GM12874 (cell line): Measurements from ENCODE around the gene FRMD3.

Source experiments
- TF ChIP-seq, protein P1 (sequence below): IDR thresholded peaks from 2 replicates; pipeline ENCODE4 v1.5.1; 2011; ENCODE audit warnings: low read depth, mild to moderate bottlenecking, control low read depth, low read length, moderate library complexity; ENCODE audit not compliant: insufficient read depth

The FRMD3 gene

GRCh38 chr9:83424831-83425230, 113.4 kb downstream of the FRMD3 start:
- TF ChIP-seq, protein P1, sequence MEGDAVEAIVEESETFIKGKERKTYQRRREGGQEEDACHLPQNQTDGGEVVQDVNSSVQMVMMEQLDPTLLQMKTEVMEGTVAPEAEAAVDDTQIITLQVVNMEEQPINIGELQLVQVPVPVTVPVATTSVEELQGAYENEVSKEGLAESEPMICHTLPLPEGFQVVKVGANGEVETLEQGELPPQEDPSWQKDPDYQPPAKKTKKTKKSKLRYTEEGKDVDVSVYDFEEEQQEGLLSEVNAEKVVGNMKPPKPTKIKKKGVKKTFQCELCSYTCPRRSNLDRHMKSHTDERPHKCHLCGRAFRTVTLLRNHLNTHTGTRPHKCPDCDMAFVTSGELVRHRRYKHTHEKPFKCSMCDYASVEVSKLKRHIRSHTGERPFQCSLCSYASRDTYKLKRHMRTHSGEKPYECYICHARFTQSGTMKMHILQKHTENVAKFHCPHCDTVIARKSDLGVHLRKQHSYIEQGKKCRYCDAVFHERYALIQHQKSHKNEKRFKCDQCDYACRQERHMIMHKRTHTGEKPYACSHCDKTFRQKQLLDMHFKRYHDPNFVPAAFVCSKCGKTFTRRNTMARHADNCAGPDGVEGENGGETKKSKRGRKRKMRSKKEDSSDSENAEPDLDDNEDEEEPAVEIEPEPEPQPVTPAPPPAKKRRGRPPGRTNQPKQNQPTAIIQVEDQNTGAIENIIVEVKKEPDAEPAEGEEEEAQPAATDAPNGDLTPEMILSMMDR = no peak

DNA sequence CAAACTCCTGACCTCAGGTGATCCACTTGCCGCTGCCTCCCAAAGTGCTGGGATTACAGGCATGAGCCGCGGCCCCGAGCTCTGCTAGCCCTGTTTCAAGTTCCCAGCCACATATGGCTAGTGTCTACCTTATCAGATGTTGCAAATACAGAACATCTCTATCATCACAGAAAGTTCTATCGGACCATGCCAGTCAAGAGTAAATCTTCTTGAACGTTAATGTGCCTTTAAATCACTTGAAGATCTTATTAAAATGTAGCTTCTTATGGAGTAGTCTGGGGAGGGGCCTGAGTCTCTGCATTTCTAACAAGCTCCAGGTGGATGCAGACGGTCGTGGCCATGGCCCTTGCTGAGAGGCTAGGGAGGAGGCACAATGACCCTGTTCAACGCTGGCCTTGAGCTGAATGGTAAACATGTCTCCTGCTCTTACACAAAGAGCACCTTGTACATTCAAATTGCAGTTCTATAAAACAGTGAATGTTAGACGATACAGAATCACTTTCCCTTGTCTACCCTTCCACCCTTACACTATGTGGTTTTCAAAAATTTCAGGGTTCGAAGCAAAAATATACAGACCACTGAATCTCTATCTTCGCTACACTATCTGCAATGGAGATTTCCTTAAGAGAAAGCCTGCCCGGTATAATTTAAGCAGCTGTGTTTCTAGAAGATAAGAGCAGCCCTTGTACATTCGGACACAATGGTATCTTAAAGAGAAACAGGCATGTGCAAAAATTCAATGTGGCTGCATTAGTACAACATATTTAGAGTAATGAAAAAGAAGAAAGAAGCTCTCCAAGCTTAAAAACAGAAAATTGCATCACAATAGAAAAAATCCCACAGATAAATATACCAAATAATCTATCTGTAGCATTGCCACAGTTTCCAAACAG, 114.1 kb downstream of the FRMD3 start:
- TF ChIP-seq, protein P1 = no peak

DNA sequence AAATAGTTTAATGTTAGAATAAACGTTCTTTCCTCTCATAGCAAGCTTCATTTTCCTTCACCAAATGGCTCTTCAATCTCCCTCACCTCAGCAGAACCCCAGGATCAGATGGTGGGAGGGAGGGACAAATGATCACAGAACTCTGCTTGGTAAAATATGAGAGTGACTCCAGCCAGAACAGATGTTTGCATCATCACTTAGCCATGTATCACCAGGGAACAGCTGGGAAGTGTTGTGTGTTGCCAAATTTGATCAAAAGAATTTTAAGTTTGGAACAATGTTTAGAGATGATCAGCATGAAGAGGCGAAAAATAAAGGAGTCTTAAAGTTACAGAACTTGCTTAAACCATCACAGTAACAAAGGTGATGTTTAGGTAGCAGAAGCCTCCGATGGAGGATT, 115.7 kb downstream of the FRMD3 start:
- TF ChIP-seq, protein P1 = no peak

- TF ChIP-seq, protein P1 = no peak
Measured at GRCh38 chr9:83420486-83420885, 117.7 kb downstream of the FRMD3 start.

GRCh38 chr9:83419961-83420360, 118.2 kb downstream of the FRMD3 start:
- TF ChIP-seq, protein P1 = no peak

- TF ChIP-seq, protein P1 = no peak
Measured at GRCh38 chr9:83418283-83418682, 119.9 kb downstream of the FRMD3 start.

GRCh38 chr9:83413367-83413766, 124.8 kb downstream of the FRMD3 start:
- TF ChIP-seq, protein P1 = no peak
